Measurements from ENCODE around the gene CNTN5. TPM values are rescaled to one million over a fixed set of nuclear protein-coding genes. Genes with fewer than 3 reads are reported as not detected.

CNTN5 gene
- total and polyA plus RNA-seq, 10 of the 15 experiments (the other 5 are each of a cell fraction or from before 2014, with no cell fraction given), result 0.01 TPM; not detected in 9

DNA sequence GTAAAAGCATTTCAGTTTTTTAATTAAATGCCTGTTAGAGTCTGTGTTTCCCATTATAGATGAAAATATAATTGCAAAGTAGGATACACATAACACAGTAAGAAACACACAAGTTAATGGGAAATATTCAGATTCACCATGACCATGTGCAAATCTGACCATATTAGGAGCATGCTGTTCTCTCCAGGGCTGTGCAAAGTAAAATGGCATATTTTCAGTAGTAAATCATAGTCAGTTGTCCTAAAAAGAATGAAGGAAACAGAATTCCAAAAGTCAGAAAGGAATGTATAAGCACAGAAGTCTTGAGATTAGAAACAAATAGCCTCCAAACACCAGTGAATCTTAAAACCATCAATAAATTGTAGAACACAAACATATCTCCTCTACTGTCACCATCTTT lies 44.4 kb downstream of the CNTN5 start:
- no peak overlapping the region for H3K4me2 ChIP-seq (ENCODE audit: control insufficient read depth, insufficient read depth)
- SMC1A ChIA-PET (ENCODE audit: uncharacterized antibody, unreplicated experiment), result no interaction called here
- no peak overlapping the region for H3K9ac ChIP-seq (ENCODE audit: control insufficient read depth, insufficient read depth, low read length)
- no peaks in the 10 kb centered on the region for H3K27me3 ChIP-seq (replicated peaks in 1 of 2; ENCODE audit: control insufficient read depth in 2 of 2, insufficient read depth in 2 of 2, low read length in 1 of 2)
- no TSS peak for BruUV-seq (replicated peaks)
- no peaks in the 10 kb centered on the region for H3K79me2 ChIP-seq (ENCODE audit: control insufficient read depth, insufficient read depth, low read length)
- TF ChIP-seq YBX1 (IDR thresholded peaks at IDR 0.05), result no peak
- TF ChIP-seq NFYB (IDR thresholded peaks at IDR 0.05; ENCODE audit: insufficient read depth, low read depth, low read length), result no peak
- no peak for TF ChIP-seq TCF7 (IDR thresholded peaks at IDR 0.05; ENCODE audit: borderline replicate concordance)
- TF ChIP-seq EGR1 (IDR thresholded peaks at IDR 0.05; ENCODE audit: borderline replicate concordance in 1 of 2, low read depth in 2 of 2, low read length in 2 of 2), result no peak
- TF ChIP-seq SMARCA5 (IDR thresholded peaks at IDR 0.05), result no peak
- TF ChIP-seq USF1 (IDR thresholded peaks at IDR 0.05; ENCODE audit: borderline replicate concordance, extremely low read length, insufficient read depth, low read depth, low read length), result no peak
- no peak for TF ChIP-seq CREB1 (IDR thresholded peaks at IDR 0.05; ENCODE audit: low read depth)
- TF ChIP-seq E2F8 (IDR thresholded peaks at IDR 0.05; ENCODE audit: low read depth, partially characterized antibody), result no peak
- TF ChIP-seq, protein P1, sequence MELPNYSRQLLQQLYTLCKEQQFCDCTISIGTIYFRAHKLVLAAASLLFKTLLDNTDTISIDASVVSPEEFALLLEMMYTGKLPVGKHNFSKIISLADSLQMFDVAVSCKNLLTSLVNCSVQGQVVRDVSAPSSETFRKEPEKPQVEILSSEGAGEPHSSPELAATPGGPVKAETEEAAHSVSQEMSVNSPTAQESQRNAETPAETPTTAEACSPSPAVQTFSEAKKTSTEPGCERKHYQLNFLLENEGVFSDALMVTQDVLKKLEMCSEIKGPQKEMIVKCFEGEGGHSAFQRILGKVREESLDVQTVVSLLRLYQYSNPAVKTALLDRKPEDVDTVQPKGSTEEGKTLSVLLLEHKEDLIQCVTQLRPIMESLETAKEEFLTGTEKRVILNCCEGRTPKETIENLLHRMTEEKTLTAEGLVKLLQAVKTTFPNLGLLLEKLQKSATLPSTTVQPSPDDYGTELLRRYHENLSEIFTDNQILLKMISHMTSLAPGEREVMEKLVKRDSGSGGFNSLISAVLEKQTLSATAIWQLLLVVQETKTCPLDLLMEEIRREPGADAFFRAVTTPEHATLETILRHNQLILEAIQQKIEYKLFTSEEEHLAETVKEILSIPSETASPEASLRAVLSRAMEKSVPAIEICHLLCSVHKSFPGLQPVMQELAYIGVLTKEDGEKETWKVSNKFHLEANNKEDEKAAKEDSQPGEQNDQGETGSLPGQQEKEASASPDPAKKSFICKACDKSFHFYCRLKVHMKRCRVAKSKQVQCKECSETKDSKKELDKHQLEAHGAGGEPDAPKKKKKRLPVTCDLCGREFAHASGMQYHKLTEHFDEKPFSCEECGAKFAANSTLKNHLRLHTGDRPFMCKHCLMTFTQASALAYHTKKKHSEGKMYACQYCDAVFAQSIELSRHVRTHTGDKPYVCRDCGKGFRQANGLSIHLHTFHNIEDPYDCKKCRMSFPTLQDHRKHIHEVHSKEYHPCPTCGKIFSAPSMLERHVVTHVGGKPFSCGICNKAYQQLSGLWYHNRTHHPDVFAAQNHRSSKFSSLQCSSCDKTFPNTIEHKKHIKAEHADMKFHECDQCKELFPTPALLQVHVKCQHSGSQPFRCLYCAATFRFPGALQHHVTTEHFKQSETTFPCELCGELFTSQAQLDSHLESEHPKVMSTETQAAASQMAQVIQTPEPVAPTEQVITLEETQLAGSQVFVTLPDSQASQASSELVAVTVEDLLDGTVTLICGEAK (IDR thresholded peaks at IDR 0.05; ENCODE audit: borderline replicate concordance), result no peak
- TF ChIP-seq BACH1 (IDR thresholded peaks at IDR 0.05; ENCODE audit: borderline replicate concordance), result no peak
- no peak for TF ChIP-seq POU2F2 (IDR thresholded peaks at IDR 0.05; ENCODE audit: borderline replicate concordance, low read depth, low read length)
- no peak for TF ChIP-seq HCFC1 (IDR thresholded peaks at IDR 0.05; ENCODE audit: low read length)
- TF ChIP-seq SUPT20H (IDR thresholded peaks at IDR 0.05; ENCODE audit: borderline replicate concordance, control insufficient read depth, low read depth, low read length), result no peak
- RAD21 ChIA-PET (ENCODE audit: unreplicated experiment), result no interaction called here
- DNase-seq (ENCODE audit: low read depth, low spot score), result no peak
- H3K4me1 ChIP-seq (ENCODE audit: control insufficient read depth, insufficient read depth, low read length), result no peaks in the 10 kb centered on the region
- no peak overlapping the region for H3K27ac ChIP-seq (ENCODE audit: control insufficient read depth, insufficient read depth)
- H4K20me1 ChIP-seq (ENCODE audit: control insufficient read depth, insufficient read depth), result no peaks in the 10 kb centered on the region
- ATAC-seq, result no peak
- no peak overlapping the region for H3K4me3 ChIP-seq
- CTCF ChIA-PET, result no interaction called here
- in situ Hi-C loops (cut with MboI), result no loop called here
- no peaks in the 10 kb centered on the region for H3K9me3 ChIP-seq (replicated peaks; ENCODE audit: control insufficient read depth, insufficient read depth, low read length)
- POLR2A ChIA-PET, result no interaction called here
- no peak for FAIRE-seq
- H2AFZ ChIP-seq (ENCODE audit: control insufficient read depth, low read depth, low read length), result no peak overlapping the region
- no peaks in the 10 kb centered on the region for H3K36me3 ChIP-seq (ENCODE audit: control insufficient read depth in 2 of 2, insufficient read depth in 2 of 2, low read length in 1 of 2)
- intact Hi-C loops (cut with micrococcal nuclease; ENCODE audit: unreplicated experiment), result no loop called here
